HFFc6 (cell line): ENCODE measurements around the gene FXR2. TPM values are rescaled to one million over a fixed set of nuclear protein-coding genes. Genes with fewer than 3 reads are reported as not detected.

Experiments used
- DNase-seq: peaks from one replicate; pipeline ENCODE4 v3.0.0-alpha.2; 2018
- H3K27ac Mint-ChIP-seq: 2 replicates; pipeline ENCODE4 v1.8.0; 2020; ENCODE audit warnings: mild to moderate bottlenecking, mixed read lengths
- H3K27me3 Mint-ChIP-seq: 2 replicates; pipeline ENCODE4 v1.8.0; 2021; ENCODE audit warnings: mild to moderate bottlenecking, moderate library complexity, mixed read lengths; ENCODE audit not compliant: insufficient read depth
- H3K36me3 Mint-ChIP-seq: 2 replicates; pipeline ENCODE4 v1.8.0; 2021; ENCODE audit warnings: low read depth, mixed read lengths
- H3K4me1 Mint-ChIP-seq: 2 replicates; pipeline ENCODE4 v1.8.0; 2020; ENCODE audit warnings: low read depth, mixed read lengths
- H3K4me3 Mint-ChIP-seq: 2 replicates; pipeline ENCODE4 v1.8.0; 2020; ENCODE audit warnings: mild to moderate bottlenecking, moderate library complexity, mixed read lengths
- H3K9me3 Mint-ChIP-seq: 2 replicates; pipeline ENCODE4 v1.8.0; 2020; ENCODE audit warnings: mild to moderate bottlenecking, mixed read lengths
- total RNA-seq, 6 experiments: library from RNA; stranded (reverse); fragmentation: NEBNext Ultra II Directional; extraction: Animal tissue kit (Norgen Biotek cat#: 25700); gene quantifications; 2 replicates in 1 of 6; 3 replicates in 5 of 6; pipeline ENCODE4 v1.2.3, GENCODE V29; 2021
- TF ChIP-seq, protein P1 (sequence below): fragments of 200-600 bp; sonication (generic); IDR thresholded peaks from 2 replicates; pipeline ENCODE4 v1.5.0; 2021; ENCODE audit warnings: antibody characterized with exemption, mild to moderate bottlenecking

FXR2 gene
- total RNA-seq, 6 experiments from 2014 or later, result 49.3 to 62.3 (median 51.5) TPM

DNA sequence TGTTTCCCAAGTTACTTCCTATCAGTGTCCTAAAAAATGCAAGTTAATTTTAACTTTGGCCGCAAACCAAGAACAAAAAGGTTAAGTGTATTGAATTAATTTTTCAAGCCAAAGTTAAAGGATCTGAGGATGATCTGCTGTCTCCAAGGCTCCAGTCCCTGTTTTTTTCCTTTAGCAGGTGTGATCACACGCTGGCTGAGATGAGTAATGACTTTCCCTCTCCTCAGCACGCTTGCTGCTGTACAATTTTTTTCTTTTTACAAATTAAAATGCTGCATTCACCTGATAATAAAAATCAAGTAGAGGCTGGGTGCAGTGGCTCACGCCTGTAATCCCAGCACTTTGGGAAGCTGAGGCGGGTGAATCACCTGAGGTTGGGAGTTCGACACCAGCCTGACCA, 69.8 kb downstream of the FXR2 start:
- Mint-ChIP-seq H3K27ac (no peak overlapping the region), H3K27me3 (peaks cover 9% of the 10 kb centered on the region), H3K4me1 (peaks cover 13% of the 10 kb centered on the region), H3K4me3 (no peak overlapping the region), H3K36me3 (no peaks in the 10 kb centered on the region), H3K9me3 (no peaks in the 10 kb centered on the region)
- DNase-seq, result no peak
- TF ChIP-seq, protein P1, sequence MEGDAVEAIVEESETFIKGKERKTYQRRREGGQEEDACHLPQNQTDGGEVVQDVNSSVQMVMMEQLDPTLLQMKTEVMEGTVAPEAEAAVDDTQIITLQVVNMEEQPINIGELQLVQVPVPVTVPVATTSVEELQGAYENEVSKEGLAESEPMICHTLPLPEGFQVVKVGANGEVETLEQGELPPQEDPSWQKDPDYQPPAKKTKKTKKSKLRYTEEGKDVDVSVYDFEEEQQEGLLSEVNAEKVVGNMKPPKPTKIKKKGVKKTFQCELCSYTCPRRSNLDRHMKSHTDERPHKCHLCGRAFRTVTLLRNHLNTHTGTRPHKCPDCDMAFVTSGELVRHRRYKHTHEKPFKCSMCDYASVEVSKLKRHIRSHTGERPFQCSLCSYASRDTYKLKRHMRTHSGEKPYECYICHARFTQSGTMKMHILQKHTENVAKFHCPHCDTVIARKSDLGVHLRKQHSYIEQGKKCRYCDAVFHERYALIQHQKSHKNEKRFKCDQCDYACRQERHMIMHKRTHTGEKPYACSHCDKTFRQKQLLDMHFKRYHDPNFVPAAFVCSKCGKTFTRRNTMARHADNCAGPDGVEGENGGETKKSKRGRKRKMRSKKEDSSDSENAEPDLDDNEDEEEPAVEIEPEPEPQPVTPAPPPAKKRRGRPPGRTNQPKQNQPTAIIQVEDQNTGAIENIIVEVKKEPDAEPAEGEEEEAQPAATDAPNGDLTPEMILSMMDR, result no peak

Other genes with a start within 250 kb of the FXR2 start
- under 1 TPM; 0.20 to 0.41 (median 0.26) TPM for gene TNK1, start 233.8 kb downstream of the FXR2 start, total RNA-seq
- gene PLSCR3, start 220.4 kb downstream of the FXR2 start, total RNA-seq, result 100 to 1,000 TPM in 1 of 6 experiments, 10 to 100 TPM in 5; 85.6 to 114 (median 98.5) TPM
- 10 to 100 TPM; 52.2 to 79.1 (median 72.3) TPM for gene TMEM256, start 210.8 kb downstream of the FXR2 start, total RNA-seq
- 10 to 100 TPM; 41.3 to 57.3 (median 46.2) TPM for gene NLGN2, start 207.1 kb downstream of the FXR2 start, total RNA-seq
- not detected for gene SPEM1, start 194.6 kb downstream of the FXR2 start, total RNA-seq
- not detected for gene SPEM2, start 189.3 kb downstream of the FXR2 start, total RNA-seq
- not detected for gene SPEM3, start 186.0 kb downstream of the FXR2 start, total RNA-seq
- 1 to 10 TPM; 2.2 to 2.9 (median 2.8) TPM for gene TMEM102, start 179.5 kb downstream of the FXR2 start, total RNA-seq
- under 1 TPM in 3 of 6 experiments, not detected in 3; 0.10 to 0.31 (median 0.24) TPM for gene FGF11, start 175.4 kb downstream of the FXR2 start, total RNA-seq
- gene CHRNB1, start 169.8 kb downstream of the FXR2 start, total RNA-seq, result 1 to 10 TPM; 2.0 to 2.8 (median 2.4) TPM
- 10 to 100 TPM; 62.7 to 75.9 (median 68.6) TPM for gene ZBTB4, start 135.3 kb downstream of the FXR2 start, total RNA-seq
- gene SLC35G6, start 133.5 kb downstream of the FXR2 start, total RNA-seq, result not detected
- 100 to 1,000 TPM; 111 to 127 (median 118) TPM for gene POLR2A, start 130.5 kb downstream of the FXR2 start, total RNA-seq
- gene TNFSF12, start 65.8 kb downstream of the FXR2 start, total RNA-seq, result 10 to 100 TPM; 22.0 to 28.3 (median 25.4) TPM
- 1 to 10 TPM; 1.2 to 2.8 (median 1.5) TPM for gene TNFSF13, start 56.1 kb downstream of the FXR2 start, total RNA-seq
- gene SENP3, start 53.0 kb downstream of the FXR2 start, total RNA-seq, result 10 to 100 TPM; 53.9 to 70.3 (median 60.3) TPM
- gene CD68, start 35.3 kb downstream of the FXR2 start, total RNA-seq, result 10 to 100 TPM; 46.6 to 71.7 (median 68.5) TPM
- gene MPDU1, start 31.0 kb downstream of the FXR2 start, total RNA-seq, result 10 to 100 TPM; 59.2 to 91.2 (median 68.6) TPM
- gene SOX15, start 24.8 kb downstream of the FXR2 start, total RNA-seq, result 1 to 10 TPM in 1 of 6 experiments, under 1 TPM in 5; 0.62 to 1.0 (median 0.81) TPM
- 10 to 100 TPM; 39.2 to 55.0 (median 43.5) TPM for gene SAT2, start 12.9 kb upstream of the FXR2 start, total RNA-seq
- 1 to 10 TPM in 1 of 6 experiments, under 1 TPM in 5; 0.36 to 1.2 (median 0.79) TPM for gene SHBG, start 15.2 kb upstream of the FXR2 start, total RNA-seq
- not detected for gene ATP1B2, start 36.0 kb upstream of the FXR2 start, total RNA-seq
- 10 to 100 TPM; 68.1 to 84.3 (median 75.4) TPM for gene TP53, start 72.6 kb upstream of the FXR2 start, total RNA-seq
- gene WRAP53, start 73.6 kb upstream of the FXR2 start, total RNA-seq, result 10 to 100 TPM in 5 of 6 experiments, 1 to 10 TPM in 1; 8.6 to 18.2 (median 15.2) TPM
- gene EFNB3, start 90.3 kb upstream of the FXR2 start, total RNA-seq, result under 1 TPM; 0.12 to 0.34 (median 0.24) TPM
- not detected for gene DNAH2, start 102.8 kb upstream of the FXR2 start, total RNA-seq
- gene KDM6B, start 219.3 kb upstream of the FXR2 start, total RNA-seq, result 10 to 100 TPM; 10.4 to 15.2 (median 11.6) TPM
- 1 to 10 TPM in 2 of 6 experiments, under 1 TPM in 4; 0.40 to 1.3 (median 0.60) TPM for gene TMEM88, start 240.2 kb upstream of the FXR2 start, total RNA-seq
- gene NAA38, start 242.7 kb upstream of the FXR2 start, total RNA-seq, result 100 to 1,000 TPM; 104 to 122 (median 107) TPM
- gene CYB5D1, start 243.1 kb upstream of the FXR2 start, total RNA-seq, result 10 to 100 TPM in 4 of 6 experiments, 1 to 10 TPM in 2; 9.3 to 15.3 (median 10.5) TPM